ENCODE results near the gene PARK7.

PARK7 gene

DNA sequence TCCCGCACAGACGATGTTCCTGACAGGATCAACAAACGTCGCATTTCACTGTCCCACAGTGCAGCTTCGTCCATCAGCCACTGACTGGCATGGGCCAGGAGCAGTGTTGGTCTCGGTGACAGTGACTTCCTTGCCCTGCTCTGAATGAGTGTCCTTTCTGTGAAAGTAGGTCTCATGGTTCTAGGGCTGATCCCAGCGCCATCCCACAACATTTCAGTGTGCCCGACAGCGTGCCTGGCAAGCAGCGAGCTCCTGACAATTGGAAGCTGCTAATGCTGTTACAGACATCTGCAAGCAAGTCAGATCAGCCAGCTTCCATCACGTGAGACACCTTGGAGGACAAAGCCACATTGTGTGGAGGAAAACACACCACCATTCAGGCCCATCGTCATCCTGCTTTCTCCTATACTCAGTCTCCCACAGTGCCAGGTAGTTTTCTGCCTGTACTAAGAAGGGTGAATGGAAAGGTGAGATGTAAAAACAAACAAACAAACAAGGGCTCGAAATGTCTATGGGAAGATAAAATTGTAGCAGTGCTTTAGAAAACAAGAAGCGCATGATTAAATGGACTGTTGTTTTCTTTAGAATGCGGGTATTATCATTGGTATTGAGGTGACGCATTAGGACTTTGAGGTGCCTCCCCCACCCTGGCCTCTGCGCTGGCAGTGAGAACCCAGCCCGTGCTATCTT is 42.7 kb downstream of the PARK7 start:
- TF ChIP-seq, protein P1, sequence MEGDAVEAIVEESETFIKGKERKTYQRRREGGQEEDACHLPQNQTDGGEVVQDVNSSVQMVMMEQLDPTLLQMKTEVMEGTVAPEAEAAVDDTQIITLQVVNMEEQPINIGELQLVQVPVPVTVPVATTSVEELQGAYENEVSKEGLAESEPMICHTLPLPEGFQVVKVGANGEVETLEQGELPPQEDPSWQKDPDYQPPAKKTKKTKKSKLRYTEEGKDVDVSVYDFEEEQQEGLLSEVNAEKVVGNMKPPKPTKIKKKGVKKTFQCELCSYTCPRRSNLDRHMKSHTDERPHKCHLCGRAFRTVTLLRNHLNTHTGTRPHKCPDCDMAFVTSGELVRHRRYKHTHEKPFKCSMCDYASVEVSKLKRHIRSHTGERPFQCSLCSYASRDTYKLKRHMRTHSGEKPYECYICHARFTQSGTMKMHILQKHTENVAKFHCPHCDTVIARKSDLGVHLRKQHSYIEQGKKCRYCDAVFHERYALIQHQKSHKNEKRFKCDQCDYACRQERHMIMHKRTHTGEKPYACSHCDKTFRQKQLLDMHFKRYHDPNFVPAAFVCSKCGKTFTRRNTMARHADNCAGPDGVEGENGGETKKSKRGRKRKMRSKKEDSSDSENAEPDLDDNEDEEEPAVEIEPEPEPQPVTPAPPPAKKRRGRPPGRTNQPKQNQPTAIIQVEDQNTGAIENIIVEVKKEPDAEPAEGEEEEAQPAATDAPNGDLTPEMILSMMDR (IDR thresholded peaks at IDR 0.05) = no peak

DNA sequence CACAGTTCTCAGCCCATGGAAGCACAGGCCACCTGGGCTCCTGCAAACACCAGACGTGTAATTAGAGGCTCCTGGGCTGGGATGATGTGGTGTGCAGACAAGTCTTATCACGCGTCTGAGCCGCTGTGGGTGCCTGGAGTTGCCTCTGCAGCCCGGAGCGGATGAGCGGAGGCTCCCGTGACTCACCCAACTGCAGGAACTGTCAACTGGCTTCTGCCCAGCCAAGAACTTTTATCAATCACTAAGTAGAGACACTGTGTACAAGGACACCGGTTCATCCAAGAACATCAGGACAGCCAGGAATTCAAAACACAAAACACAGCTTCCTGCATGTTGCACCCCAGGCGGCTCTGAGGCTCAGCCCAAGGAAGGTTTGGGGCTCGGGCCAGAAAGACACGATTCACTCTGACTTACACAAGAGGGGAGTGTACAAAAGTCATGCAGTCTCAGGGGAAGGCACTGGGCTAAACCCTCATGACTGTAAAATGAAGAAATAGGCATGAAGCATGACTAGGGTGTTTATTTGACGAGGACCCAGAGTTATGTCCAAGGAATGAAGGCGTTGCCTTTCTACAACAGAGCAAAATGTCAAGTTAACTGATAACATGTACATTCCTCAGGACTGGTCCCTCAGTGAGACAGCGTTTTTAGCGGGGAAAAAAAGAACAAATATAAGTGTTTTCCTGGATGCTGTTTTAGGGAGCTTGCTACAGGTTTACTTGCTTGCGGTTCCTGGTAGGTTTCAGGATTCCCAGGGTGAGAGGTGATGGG is 43.5 kb downstream of the PARK7 start:
- TF ChIP-seq, protein P1 (IDR thresholded peaks at IDR 0.05) = no peak

DNA sequence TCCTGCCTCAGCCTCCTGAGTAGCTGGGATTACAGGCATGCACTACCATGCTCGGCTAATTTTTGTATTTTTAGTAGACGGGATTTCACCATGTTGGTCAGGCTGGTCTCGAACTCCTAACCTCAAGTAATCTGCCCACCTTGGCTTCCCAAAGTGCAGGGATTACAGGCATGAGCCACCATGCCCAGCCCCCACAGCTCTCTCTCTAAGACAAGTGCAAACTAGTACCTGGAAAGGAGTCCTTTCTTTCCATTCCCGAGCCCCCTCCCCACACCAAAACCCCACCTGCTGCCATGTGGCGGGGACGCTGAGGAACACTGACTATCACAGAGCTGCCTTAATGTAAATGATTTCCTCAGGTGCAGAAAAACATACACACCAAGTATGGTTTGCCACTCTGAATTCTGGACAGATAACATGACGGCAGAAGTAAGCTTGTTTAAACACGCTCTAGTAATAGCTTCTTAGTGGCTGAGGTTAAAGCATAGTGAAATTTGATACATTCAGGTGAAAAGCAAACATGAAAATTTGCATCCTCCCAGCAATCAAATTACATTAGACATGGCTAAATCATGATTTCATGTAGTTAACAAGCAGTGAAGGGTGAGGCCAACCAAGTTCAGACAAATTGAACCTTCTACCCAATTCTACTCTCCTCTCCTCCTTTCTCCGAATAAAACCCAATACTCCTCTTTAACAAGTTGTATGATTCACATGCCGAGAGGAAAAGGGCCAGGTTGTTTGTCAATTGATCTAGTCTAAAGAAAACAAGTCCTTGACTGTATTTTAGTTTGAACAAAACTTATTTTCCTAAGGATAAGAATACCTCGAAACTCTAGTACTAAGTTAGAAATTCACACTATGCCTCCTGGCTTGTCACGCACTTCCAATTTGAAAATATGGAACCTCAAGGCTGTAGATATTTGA is 44.8 kb downstream of the PARK7 start:
- TF ChIP-seq, protein P1 (IDR thresholded peaks at IDR 0.05) = no peak

DNA sequence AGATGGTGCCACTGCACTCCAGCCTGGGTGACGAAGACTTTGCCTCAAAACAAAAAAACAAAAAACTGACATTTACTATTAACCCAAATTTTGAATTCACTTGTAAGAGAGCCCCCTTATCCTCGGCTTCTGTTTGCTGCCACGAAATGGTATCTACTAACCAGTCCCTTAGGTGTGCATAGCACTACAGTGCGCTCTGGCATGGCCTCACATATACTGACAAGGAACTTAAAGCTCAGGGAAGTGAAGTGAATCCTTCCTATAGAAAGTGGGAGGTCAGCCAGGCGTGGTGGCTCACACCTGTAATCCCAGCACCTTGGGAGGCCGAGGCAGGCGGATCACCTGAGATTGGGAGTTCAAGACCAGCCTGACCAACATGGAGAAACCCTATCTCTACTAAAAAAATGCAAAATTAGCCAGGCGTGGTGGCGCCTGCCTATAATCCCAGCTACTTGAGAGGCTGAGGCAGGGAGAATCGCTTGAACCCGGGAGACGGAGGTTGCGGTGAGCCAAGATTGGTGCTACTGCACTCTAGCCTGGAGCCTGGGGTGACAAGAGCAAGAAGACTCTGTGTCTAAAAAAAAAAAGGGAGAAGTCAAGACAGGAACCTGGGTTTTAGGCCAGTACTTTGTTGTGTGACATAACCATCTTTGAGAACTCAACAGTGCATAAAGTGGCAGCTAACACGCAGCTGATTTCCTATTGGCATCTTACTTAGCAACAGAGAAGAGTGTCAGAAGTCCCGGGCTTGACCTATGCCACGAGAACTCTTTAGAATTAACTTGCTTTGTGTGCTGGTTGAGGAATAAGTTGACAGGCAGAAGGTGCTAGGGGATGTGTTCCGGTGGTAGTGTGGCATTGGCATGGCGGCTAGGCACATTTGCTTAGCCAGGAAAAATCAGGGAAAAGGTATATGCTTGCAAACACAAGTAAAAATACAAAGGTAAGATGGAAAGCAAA is 47.8 kb downstream of the PARK7 start:
- TF ChIP-seq, protein P1 (IDR thresholded peaks at IDR 0.05) = no peak

DNA sequence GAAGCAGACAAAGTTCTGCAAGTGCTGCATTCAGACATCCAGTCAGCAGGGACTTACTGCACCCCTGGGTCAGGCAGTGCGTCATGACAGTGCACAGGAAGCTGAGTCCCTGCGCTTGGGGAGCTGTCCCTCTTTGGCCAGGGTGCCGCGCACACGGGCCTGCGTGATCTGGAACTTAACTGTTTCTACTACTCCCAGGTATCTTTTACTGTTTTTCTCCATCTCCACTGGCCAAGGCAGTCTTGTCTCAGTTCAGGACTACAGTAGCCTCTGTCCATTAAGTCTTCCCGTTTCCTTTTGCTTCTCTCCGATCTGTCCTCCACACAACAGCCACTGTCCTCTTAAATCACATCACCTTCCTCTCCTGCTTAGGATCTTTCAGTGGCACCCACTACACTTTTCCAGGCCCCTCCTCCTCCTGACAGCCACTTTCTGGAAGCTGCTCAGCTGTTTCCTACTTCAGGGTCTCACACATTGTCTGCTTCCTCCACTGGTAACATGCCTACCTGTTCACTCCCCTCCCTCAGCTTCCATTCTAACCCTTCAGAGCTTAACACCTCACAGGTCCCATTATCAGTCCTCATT is 48.7 kb downstream of the PARK7 start:
- TF ChIP-seq, protein P1 (IDR thresholded peaks at IDR 0.05) = no peak

DNA sequence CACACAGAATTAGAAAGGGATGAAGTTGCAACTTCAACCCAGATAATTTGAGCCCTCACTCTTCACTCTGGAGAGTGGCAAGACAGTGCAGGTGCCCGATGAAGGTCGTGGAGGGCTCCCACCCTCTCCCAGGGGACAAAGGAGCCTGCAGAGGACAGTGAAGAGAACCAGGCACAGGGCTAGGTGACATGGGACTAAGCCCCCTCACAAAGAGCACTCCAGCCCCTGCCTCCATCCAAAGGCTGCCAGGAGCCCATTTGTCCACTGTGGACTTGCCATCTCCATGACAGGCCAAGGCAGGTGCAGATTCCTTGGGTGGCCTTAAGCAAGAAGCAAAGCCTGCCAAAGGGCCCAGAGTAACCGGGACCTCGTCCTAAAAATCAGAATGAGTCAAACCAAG is 49.5 kb downstream of the PARK7 start:
- TF ChIP-seq, protein P1 (IDR thresholded peaks at IDR 0.05) = no peak
